Subcutaneous adipose tissue (tissue), 4 donors: ENCODE data around the gene PANK2. TPM values are rescaled to one million over a fixed set of nuclear protein-coding genes. Genes with fewer than 3 reads are reported as not detected.

ENCODE experiments used
- total RNA-seq, 4 donors: library from RNA; depleted of rRNA; stranded (reverse); fragments of >200 nt; gene quantifications; one replicate each; pipeline ENCODE4 v1.1.0, GENCODE V29; 2016
- TF ChIP-seq, protein P1 (sequence below): fragments of 450-650 bp; IDR thresholded peaks from one replicate; pipeline ENCODE4 v1.5.1; 2016; ENCODE audit warnings: low read depth, mild to moderate bottlenecking, control low read depth, antibody characterized with exemption, moderate library complexity

Gene PANK2
- total RNA-seq, 4 donors from 2014 or later: 31.3 to 59.5 (median 47.6) TPM

GRCh38 chr20:3865152-3865886 is 23.9 kb upstream of the PANK2 start:
- TF ChIP-seq, protein P1, sequence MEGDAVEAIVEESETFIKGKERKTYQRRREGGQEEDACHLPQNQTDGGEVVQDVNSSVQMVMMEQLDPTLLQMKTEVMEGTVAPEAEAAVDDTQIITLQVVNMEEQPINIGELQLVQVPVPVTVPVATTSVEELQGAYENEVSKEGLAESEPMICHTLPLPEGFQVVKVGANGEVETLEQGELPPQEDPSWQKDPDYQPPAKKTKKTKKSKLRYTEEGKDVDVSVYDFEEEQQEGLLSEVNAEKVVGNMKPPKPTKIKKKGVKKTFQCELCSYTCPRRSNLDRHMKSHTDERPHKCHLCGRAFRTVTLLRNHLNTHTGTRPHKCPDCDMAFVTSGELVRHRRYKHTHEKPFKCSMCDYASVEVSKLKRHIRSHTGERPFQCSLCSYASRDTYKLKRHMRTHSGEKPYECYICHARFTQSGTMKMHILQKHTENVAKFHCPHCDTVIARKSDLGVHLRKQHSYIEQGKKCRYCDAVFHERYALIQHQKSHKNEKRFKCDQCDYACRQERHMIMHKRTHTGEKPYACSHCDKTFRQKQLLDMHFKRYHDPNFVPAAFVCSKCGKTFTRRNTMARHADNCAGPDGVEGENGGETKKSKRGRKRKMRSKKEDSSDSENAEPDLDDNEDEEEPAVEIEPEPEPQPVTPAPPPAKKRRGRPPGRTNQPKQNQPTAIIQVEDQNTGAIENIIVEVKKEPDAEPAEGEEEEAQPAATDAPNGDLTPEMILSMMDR: no peak

DNA sequence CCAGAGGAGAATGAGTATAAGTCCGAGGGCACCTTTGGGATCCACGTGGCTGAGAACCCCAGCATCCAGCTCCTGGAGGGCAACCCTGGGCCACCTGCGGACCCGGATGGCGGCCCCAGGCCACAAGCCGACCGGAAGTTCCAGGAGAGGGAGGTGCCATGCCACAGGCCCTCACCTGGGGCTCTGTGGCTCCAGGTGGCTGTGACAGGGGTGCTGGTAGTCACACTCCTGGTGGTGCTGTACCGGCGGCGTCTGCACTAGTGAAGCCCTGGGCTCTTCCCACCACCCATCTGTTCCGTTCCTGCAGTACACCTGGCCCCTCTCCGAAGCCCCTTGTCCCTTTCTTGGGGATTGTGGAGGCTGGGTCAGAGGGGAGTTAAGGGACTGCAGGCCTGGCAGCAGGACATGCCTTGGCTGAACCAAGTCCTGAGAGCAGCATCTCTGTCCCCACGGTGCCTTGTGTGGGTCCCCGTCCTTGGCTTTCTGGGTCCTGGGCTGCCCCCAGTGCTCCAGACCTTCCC is 23.2 kb upstream of the PANK2 start:
- TF ChIP-seq, protein P1: no peak

GRCh38 chr20:3866464-3866863 is 22.7 kb upstream of the PANK2 start:
- TF ChIP-seq, protein P1: no peak

DNA sequence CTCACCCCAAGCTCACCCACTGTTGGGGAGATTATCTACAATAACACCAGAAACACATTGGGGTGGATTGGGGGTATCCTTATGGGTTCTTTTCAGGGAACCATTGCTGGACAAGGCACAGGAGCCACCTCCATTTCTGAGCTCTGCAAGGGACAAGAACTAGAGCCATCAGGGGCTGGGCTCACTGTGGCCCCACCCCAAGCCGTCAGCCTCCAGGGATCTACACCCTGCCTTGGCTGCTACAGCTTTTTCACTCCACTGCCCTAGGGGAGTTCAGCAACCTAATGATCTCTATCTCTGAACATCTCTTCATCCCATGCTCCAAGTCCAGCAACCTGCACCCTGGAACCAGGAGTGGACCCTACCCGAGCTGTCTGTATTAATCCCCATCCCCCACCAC is 21.4 kb upstream of the PANK2 start:
- TF ChIP-seq, protein P1: no peak

DNA sequence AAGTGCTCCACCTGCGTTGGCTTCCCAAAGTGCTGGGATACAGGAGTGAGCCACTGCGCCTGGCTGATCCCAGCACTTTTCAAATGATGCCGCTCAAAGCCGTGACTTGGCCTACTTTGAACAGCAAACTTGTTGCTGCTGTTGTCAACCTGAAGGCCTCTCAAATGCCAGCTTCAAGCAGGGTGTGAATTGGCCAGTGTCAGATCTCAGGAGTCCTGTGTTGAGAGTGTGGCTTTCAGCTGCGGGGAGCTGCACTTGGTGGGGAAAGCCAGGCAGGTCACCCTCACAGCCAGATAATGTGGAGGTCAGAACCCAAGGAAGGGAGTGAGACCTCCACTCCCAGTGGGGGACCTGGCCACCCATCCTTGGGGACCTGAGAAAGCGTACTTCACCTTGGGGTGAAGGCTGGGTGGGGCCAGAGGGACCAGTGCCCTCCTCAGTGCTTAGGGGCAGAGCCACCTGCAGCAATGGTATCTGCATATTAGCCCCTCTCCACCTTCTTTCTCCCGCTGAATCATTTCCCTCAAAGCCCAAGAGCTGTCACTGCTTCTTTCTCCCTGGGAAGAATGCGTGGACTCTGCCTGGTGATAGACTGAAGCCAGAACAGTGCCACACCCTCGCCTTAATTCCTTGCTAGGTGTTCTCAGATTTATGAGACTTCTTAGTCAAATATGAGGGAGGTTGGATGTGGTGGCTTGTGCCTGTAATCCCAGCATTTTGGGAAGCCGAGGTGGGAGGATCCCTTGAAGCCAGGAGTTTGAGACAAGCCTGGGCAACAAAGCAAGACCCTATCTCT is 19.1 kb upstream of the PANK2 start:
- TF ChIP-seq, protein P1: no peak

DNA sequence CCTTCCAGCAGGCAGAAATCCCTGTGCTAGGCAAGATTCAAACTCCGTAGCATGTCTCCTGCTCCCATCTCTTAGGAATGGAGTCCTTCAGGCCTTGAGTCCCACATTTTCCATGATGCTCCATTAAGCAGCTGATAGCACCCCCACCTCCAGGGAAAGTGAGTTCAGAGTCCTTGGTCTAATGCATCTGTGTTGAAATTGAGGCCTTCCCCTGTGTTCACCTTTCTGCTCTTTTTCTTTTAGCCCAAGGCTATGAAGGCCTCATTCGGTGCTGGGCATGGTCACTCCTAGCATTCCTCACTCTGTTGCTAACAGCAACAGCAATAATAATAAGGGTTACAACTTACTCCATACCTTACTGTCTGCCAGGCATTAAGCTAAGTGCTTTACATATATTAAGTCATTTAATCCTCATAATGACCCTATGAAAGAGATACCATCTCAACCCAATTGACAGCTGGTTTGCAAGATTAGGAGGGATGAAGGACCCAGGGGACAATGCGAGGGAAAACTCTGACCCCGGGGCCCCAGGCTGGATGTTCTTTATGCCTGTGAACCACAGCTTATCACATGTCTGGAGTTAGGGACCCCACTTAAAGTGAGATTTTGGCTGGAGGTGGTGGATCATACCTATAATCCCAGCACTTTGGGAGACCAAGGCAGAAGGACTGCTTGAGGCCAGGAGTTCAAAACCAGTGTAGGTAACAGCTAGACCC is 17.5 kb upstream of the PANK2 start:
- TF ChIP-seq, protein P1: no peak
